ENCODE results near the gene ARHGAP24.
"Not testable (repeated sequence)": the region's sequence is repeated elsewhere in the genome, so short reads cannot be mapped to it uniquely, and the experiment has no call there.

Gene ARHGAP24

DNA sequence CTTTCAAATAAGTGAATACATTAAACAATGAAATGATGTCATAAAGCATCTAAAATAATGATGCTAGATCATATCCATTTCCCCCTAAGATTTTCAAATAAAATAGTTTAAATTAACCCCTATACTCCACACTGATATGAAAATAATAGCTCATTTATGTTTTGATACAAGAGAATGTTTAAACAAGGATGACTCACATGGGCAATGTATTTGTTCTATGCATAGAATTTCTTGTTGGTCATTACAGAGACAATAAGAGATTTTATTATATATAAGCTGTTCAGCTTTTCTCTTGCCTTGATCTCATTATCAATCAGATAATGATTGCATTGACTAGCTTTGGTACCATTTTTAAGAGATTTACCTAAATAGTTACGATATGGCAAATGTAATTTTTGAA is 411.7 kb downstream of the ARHGAP24 start:
- no peak for TF ChIP-seq CTCF (IDR thresholded peaks at IDR 0.05)
- no peaks in the 10 kb centered on the region for H3K4me1 ChIP-seq (ENCODE audit: control insufficient read depth in 1 of 2, insufficient read depth in 1 of 2, low read depth in 1 of 2, low read length in 1 of 2)
- H3K27ac ChIP-seq: no peak overlapping the region
- no peaks in the 10 kb centered on the region for H3K27me3 ChIP-seq
- no peaks in the 10 kb centered on the region for H3K9me3 ChIP-seq
- no peaks in the 10 kb centered on the region for H3K36me3 ChIP-seq
- no peak overlapping the region for H3K4me3 ChIP-seq (ENCODE audit: low read depth in 1 of 2, low read length in 1 of 2)

DNA sequence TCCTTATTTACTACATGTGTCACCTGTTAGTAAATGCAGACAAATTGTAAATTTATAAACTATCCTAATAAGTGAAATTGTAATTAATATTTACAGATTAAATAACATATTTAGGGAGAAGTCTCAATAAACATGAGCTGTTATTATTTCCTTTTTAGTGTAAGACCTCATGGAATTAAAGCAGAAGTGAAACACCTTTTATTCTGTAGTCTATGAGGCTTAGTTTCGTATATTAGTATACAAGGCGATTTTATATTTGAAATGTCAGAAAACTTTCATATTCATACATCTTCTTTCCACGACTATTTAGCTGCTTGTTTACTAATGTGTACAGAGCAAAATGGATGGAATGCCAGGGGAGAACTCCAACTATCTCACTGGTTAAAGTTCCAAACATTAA is 414.4 kb downstream of the ARHGAP24 start:
- no peaks in the 10 kb centered on the region for H3K4me1 ChIP-seq (ENCODE audit: control insufficient read depth in 1 of 2, insufficient read depth in 1 of 2, low read depth in 1 of 2, low read length in 1 of 2)
- no peak overlapping the region for H3K27ac ChIP-seq
- no peak for TF ChIP-seq CTCF (IDR thresholded peaks at IDR 0.05)
- no peaks in the 10 kb centered on the region for H3K9me3 ChIP-seq
- H3K36me3 ChIP-seq: no peaks in the 10 kb centered on the region
- no peaks in the 10 kb centered on the region for H3K27me3 ChIP-seq
- no peak overlapping the region for H3K4me3 ChIP-seq (ENCODE audit: low read depth in 1 of 2, low read length in 1 of 2)

DNA sequence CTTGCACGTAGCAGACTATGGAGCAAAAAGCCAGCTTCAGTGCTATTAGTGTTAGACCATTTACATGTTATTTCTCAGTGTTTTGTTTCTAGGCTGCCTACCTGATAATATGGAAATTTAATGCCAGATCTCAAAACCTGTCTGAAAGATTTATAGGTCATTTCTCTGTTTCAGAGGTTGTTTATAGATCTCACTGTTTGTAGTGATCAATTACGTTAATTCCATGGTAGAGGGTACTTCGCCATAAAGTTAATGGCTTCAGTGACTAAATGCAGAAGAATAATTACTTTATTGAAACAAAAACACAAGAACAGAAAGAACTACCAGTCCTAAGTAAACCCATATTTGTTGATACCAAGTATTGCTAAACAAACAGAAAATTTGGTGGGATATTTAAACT is 420.8 kb downstream of the ARHGAP24 start:
- no peaks in the 10 kb centered on the region for H3K36me3 ChIP-seq
- no peak overlapping the region for H3K4me3 ChIP-seq (ENCODE audit: low read depth in 1 of 2, low read length in 1 of 2)
- H3K9me3 ChIP-seq: no peaks in the 10 kb centered on the region
- TF ChIP-seq CTCF (IDR thresholded peaks at IDR 0.05): no peak
- no peaks in the 10 kb centered on the region for H3K4me1 ChIP-seq (ENCODE audit: control insufficient read depth in 1 of 2, insufficient read depth in 1 of 2, low read depth in 1 of 2, low read length in 1 of 2)
- no peak overlapping the region for H3K27ac ChIP-seq
- H3K27me3 ChIP-seq: no peaks in the 10 kb centered on the region

DNA sequence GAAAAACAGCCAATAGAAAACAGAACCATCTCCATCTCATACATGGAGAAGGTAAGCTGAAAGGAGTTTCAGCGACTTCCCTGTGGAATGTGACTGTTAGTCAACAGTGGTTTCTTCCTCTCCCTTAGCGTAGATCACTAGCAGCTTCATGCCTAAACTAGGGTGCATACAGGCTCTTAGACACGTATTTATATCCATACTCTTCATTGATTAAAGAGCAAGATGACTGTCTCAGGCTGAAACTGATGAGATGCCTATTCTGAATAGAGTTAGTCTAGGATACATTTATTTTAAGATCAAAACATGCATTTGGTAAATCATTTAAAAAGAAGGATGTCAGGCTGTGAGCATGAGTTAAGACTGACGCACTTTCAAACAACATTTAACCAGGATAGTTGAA is 423.3 kb downstream of the ARHGAP24 start:
- H3K27ac ChIP-seq: no peak overlapping the region
- H3K4me1 ChIP-seq (ENCODE audit: control insufficient read depth in 1 of 2, insufficient read depth in 1 of 2, low read depth in 1 of 2, low read length in 1 of 2): peaks cover 0 to 8% of the 10 kb centered on the region in 2 experiments
- H3K4me3 ChIP-seq (ENCODE audit: low read depth in 1 of 2, low read length in 1 of 2): no peak overlapping the region
- H3K27me3 ChIP-seq: no peaks in the 10 kb centered on the region
- TF ChIP-seq CTCF (IDR thresholded peaks at IDR 0.05): no peak
- H3K36me3 ChIP-seq: no peaks in the 10 kb centered on the region
- H3K9me3 ChIP-seq: no peaks in the 10 kb centered on the region

DNA sequence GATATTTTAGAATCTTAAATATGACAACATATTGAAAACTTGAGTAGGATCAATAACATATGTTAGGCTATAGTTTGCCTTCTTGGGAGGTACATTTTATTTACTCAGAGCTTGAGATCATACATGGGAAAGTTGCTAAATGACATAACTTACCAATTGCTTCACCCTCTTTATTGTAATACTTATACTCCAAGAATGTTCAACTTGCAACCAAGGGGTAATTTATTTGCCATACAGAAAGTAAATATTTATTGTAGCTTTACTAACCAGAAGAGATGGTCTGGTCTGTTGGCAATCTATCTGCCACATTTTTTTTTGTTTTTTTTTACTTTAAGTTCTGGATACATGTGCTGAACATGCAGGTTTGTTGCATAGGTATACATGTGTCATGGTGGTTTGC is 426.6 kb downstream of the ARHGAP24 start:
- Histone ChIP-seq H3K27me3 (no peaks in the 10 kb centered on the region), H3K9me3 (no peaks in the 10 kb centered on the region), H3K4me3 (ENCODE audit: low read depth in 1 of 2, low read length in 1 of 2) (no peak overlapping the region), H3K27ac (no peak overlapping the region), H3K36me3 (no peaks in the 10 kb centered on the region), H3K4me1 (ENCODE audit: control insufficient read depth in 1 of 2, insufficient read depth in 1 of 2, low read depth in 1 of 2, low read length in 1 of 2) (peaks cover 0 to 8% of the 10 kb centered on the region in 2 experiments)
- TF ChIP-seq CTCF (IDR thresholded peaks at IDR 0.05): no peak

DNA sequence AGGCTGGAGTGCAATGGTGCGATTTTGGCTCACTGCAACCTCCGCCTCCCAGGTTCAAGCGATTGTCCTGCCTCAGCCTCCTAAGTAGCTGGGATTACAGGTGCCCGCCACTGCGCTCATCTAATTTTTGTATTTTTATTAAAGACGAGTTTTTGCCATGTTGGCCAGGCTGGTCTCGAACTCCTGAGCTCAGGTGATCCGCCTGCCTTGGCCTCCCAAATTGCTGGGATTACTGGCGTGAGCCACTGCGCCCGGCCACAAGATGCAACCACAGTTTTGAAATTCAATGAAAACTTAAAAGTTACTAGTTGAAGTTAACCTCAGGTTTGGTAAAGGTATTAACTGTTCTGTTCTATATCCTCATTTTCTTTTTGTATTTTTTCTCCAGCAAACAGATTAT is 427.7 kb downstream of the ARHGAP24 start:
- not testable (repeated sequence) for H3K27me3 ChIP-seq; H3K36me3 ChIP-seq; H3K27ac ChIP-seq; H3K4me3 ChIP-seq (ENCODE audit: low read depth in 1 of 2, low read length in 1 of 2); H3K9me3 ChIP-seq; H3K4me1 ChIP-seq (ENCODE audit: control insufficient read depth in 1 of 2, insufficient read depth in 1 of 2, low read depth in 1 of 2, low read length in 1 of 2)

Measured in neutrophil (primary cell).